Mesodermal cell (in vitro differentiated cells): Measurements from ENCODE around the gene MAN1C1.
A peak's percentile ranks its signal among the peaks of the same experiment; 100 is the strongest.
"Not testable (repeated sequence)": the region's sequence is repeated elsewhere in the genome, so short reads cannot be mapped to it uniquely, and the experiment has no call there.

Source experiments
- H3K27ac ChIP-seq: 2 replicates; pipeline ENCODE4 v1.7.0; 2013; ENCODE audit warnings: mild to moderate bottlenecking, low read depth, low read length, moderate library complexity; ENCODE audit not compliant: severe bottlenecking
- H3K36me3 ChIP-seq: 2 replicates; pipeline ENCODE4 v1.7.1; 2013; ENCODE audit warnings: mild to moderate bottlenecking, low read length, moderate library complexity; ENCODE audit not compliant: control insufficient read depth, insufficient read depth
- H3K4me1 ChIP-seq: one replicate; pipeline ENCODE4 v1.7.1; 2013; ENCODE audit warnings: mild to moderate bottlenecking, low read length; ENCODE audit not compliant: insufficient read depth, control insufficient read depth, poor library complexity, severe bottlenecking
- H3K4me3 ChIP-seq: 2 replicates; pipeline ENCODE4 v1.7.0; 2013; ENCODE audit warnings: low read length, control low read depth, mild to moderate bottlenecking; ENCODE audit not compliant: insufficient read depth, poor library complexity, severe bottlenecking; ENCODE audit errors: extremely low read depth
- H3K9me3 ChIP-seq: 2 replicates; pipeline ENCODE4 v1.7.1; 2013; ENCODE audit warnings: mild to moderate bottlenecking, low read length, moderate library complexity; ENCODE audit not compliant: control insufficient read depth
- WGBS, 2 experiments: methylation state at CpG; one replicate each; pipeline ENCODE4 v1.1.5; 2013; ENCODE audit warnings: missing lambda C conversion rate in 2 of 2; ENCODE audit not compliant: insufficient coverage in 2 of 2; 5-methylcytosine and 5-hydroxymethylcytosine counted together

Gene MAN1C1

GRCh38 chr1:25661043-25661815 is 44.6 kb downstream of the MAN1C1 start:
- H3K9me3 ChIP-seq = no peaks in the 10 kb centered on the region
- no peaks in the 10 kb centered on the region for H3K36me3 ChIP-seq
- peaks cover 7% of the 10 kb centered on the region for H3K4me1 ChIP-seq
- no peak overlapping the region for H3K4me3 ChIP-seq
- WGBS, 2 experiments = 54 to 60% methylated on average over 5 to 7 of the region's 8 CpGs
- peak overlapping the region; percentile 29 for H3K27ac ChIP-seq

- no peaks in the 10 kb centered on the region for H3K9me3 ChIP-seq
- H3K36me3 ChIP-seq = no peaks in the 10 kb centered on the region
- 56 to 100% methylated on average over 1 to 2 of the region's 2 CpGs for WGBS, 2 experiments
- H3K4me1 ChIP-seq = peaks cover 7% of the 10 kb centered on the region
- no peak overlapping the region for H3K27ac ChIP-seq
- H3K4me3 ChIP-seq = no peak overlapping the region
Observed at GRCh38 chr1:25662061-25662460, 45.5 kb downstream of the MAN1C1 start.

DNA sequence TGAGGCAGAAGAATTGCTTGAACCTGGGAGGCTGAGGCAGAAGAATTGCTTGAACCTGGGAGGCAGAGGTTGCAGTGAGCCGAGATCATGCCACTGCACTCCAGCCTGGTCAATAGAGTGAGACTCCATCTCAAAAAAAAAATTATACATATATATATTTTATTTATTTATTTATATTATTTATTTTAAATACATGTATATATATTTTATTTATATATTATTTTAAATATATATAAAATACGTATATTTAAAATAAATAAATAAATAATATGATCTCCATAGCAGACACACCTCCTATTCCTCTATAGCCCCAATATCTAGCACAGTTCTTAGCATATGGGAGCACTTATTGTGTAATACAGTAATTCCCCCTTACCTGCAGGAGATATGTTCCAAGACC is 46.4 kb downstream of the MAN1C1 start:
- not testable (repeated sequence) for H3K9me3 ChIP-seq, H3K4me3 ChIP-seq, H3K27ac ChIP-seq, H3K4me1 ChIP-seq, H3K36me3 ChIP-seq
- no CpG with 5 or more reads among the region's 2 CpGs for WGBS, 2 experiments

- no peaks in the 10 kb centered on the region for H3K9me3 ChIP-seq
- peaks cover 7% of the 10 kb centered on the region for H3K4me1 ChIP-seq
- H3K27ac ChIP-seq = no peak overlapping the region
- H3K36me3 ChIP-seq = no peaks in the 10 kb centered on the region
- 89 to 94% methylated on average over 9 to 14 of the region's 14 CpGs for WGBS, 2 experiments
- no peak overlapping the region for H3K4me3 ChIP-seq
Observed at GRCh38 chr1:25664357-25665199, 48.0 kb downstream of the MAN1C1 start.

GRCh38 chr1:25666460-25666859 is 49.9 kb downstream of the MAN1C1 start:
- Histone ChIP-seq H3K27ac (no peak overlapping the region), H3K4me1 (peaks cover 2% of the 10 kb centered on the region), H3K4me3 (no peak overlapping the region), H3K9me3 (no peaks in the 10 kb centered on the region), H3K36me3 (no peaks in the 10 kb centered on the region)
- WGBS, 2 experiments = 80 to 93% methylated on average over 2 to 3 of the region's 5 CpGs

- 89 to 97% methylated on average over 6 to 9 of the region's 9 CpGs for WGBS, 2 experiments
- Histone ChIP-seq H3K36me3 (no peaks in the 10 kb centered on the region), H3K27ac (no peak overlapping the region), H3K4me3 (no peak overlapping the region), H3K9me3 (no peaks in the 10 kb centered on the region), H3K4me1 (no peaks in the 10 kb centered on the region)
Observed at GRCh38 chr1:25668931-25669573, 52.5 kb downstream of the MAN1C1 start.

GRCh38 chr1:25669781-25670567 is 53.4 kb downstream of the MAN1C1 start:
- no peak overlapping the region for H3K4me3 ChIP-seq
- H3K36me3 ChIP-seq = no peaks in the 10 kb centered on the region
- 83 to 94% methylated on average over 3 to 4 of the region's 4 CpGs for WGBS, 2 experiments
- H3K4me1 ChIP-seq = no peaks in the 10 kb centered on the region
- H3K9me3 ChIP-seq = no peaks in the 10 kb centered on the region
- no peak overlapping the region for H3K27ac ChIP-seq

GRCh38 chr1:25671929-25672328 is 55.3 kb downstream of the MAN1C1 start:
- Histone ChIP-seq H3K9me3 (no peaks in the 10 kb centered on the region), H3K4me1 (no peaks in the 10 kb centered on the region), H3K36me3 (no peaks in the 10 kb centered on the region), H3K4me3 (no peak overlapping the region), H3K27ac (no peak overlapping the region)
- 86 to 97% methylated on average over 3 of the region's 3 CpGs for WGBS, 2 experiments

DNA sequence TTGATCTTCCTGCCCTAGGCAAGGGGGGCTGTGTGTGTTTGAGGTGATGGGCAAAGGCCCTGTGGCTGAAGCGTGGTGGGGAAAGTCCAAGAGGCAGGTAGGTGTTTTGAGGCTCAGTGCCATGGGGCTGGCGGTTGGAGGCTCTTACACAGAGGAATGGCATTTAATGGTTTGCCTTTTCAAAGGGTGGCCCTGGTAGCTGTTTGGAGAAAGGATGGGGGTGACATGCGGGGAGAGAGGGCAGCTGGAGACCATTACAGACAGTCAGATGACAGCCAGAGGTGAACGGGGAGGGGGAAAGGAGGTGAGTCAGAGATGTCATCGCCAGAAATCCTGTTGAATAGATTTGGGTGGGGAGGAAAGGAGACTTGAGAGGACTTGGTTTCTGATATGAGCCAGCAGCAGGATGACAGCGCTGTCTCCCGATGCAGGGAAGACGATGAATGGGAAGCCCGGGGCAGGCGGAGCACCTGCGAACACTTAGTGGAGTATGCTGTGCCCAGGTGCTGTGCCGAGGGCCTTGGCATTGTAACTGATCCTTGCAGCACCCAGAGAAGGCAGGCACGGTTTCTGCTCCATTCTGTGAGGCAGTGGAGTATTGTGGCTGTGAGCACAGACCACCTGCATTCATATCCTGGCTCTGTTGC is 56.3 kb downstream of the MAN1C1 start:
- 84 to 86% methylated on average over 12 to 13 of the region's 13 CpGs for WGBS, 2 experiments
- H3K4me3 ChIP-seq = no peak overlapping the region
- H3K27ac ChIP-seq = no peak overlapping the region
- no peaks in the 10 kb centered on the region for H3K36me3 ChIP-seq
- H3K9me3 ChIP-seq = no peaks in the 10 kb centered on the region
- H3K4me1 ChIP-seq = no peaks in the 10 kb centered on the region

DNA sequence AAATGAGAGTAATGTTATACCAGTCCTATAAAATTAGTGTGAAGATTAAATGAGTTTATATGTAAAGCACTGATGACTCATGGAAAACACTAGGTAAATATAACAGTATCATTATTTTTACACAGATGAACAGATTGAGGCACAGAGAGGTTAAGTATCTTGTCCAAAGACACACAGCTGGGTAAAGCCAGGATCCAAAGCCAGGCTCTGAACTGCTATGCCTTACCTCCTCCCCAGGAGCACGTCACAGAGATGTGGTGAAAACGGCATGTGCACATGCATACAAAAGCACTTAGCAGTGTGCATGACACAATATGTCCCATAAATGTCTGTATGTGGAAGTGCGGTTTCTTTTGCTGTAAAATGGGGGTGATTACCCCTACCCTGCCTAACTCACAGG is 56.9 kb downstream of the MAN1C1 start:
- Histone ChIP-seq H3K27ac (no peak overlapping the region), H3K4me3 (no peak overlapping the region), H3K36me3 (no peaks in the 10 kb centered on the region), H3K4me1 (no peaks in the 10 kb centered on the region), H3K9me3 (no peaks in the 10 kb centered on the region)
- 100% methylated on average over 1 of the region's 3 CpGs; no CpG with 5 or more reads in 1 of the 2 experiments for whole genome bisulfite sequencing, 2 experiments
